ENCODE results near the gene CDKL2.

The CDKL2 gene

GRCh38 chr4:75565481-75565880, 64.8 kb downstream of the CDKL2 start:
- Histone ChIP-seq H3K9ac (ENCODE audit: low read length) (no peak overlapping the region), H2AK5ac (ENCODE audit: low read length) (no peak overlapping the region), H2BK15ac (replicated peaks; ENCODE audit: low read depth) (no peak overlapping the region), H3K18ac (ENCODE audit: low read length) (no peak overlapping the region), H3K79me2 (ENCODE audit: control insufficient read depth, insufficient read depth, low read length) (no peaks in the 10 kb centered on the region), H3K27ac (ENCODE audit: low read depth, low read length) (no peak overlapping the region), H2BK120ac (ENCODE audit: low read depth, low read length) (no peak overlapping the region), H3K4me2 (ENCODE audit: low read length) (no peak overlapping the region), H4K5ac (ENCODE audit: low read length) (no peak overlapping the region), H2BK5ac (ENCODE audit: low read length) (no peak overlapping the region), H3K23ac (ENCODE audit: low read length) (no peak overlapping the region), H4K8ac (ENCODE audit: low read depth, low read length) (no peak overlapping the region), H3K4me1 (ENCODE audit: control insufficient read depth, low read depth, low read length) (no peaks in the 10 kb centered on the region), H3K56ac (ENCODE audit: low read length) (no peak overlapping the region), H3K4ac (ENCODE audit: low read depth, low read length) (no peak overlapping the region), H3K79me1 (ENCODE audit: low read length) (no peaks in the 10 kb centered on the region), H3K4me3 (ENCODE audit: low read length) (no peak overlapping the region), H3K36me3 (ENCODE audit: control insufficient read depth, insufficient read depth, low read length) (no peaks in the 10 kb centered on the region), H3K27me3 (ENCODE audit: insufficient read depth, low read length, poor library complexity) (no peaks in the 10 kb centered on the region)
- no peak for DNase-seq

GRCh38 chr4:75564023-75564422, 66.3 kb downstream of the CDKL2 start:
- H3K79me1 ChIP-seq (ENCODE audit: low read length), result no peaks in the 10 kb centered on the region
- no CpG with 5 or more reads among the region's 11 CpGs for WGBS (ENCODE audit: extremely low coverage, insufficient coverage, low lambda C conversion rate)
- H3K27ac ChIP-seq (ENCODE audit: low read depth, low read length), result no peak overlapping the region
- no peak overlapping the region for H2BK5ac ChIP-seq (ENCODE audit: low read length)
- no peak overlapping the region for H2BK15ac ChIP-seq (replicated peaks; ENCODE audit: low read depth)
- no peak overlapping the region for H3K23ac ChIP-seq (ENCODE audit: low read length)
- H2AK5ac ChIP-seq (ENCODE audit: low read length), result no peak overlapping the region
- no peaks in the 10 kb centered on the region for H3K4me1 ChIP-seq (ENCODE audit: control insufficient read depth, low read depth, low read length)
- H3K9ac ChIP-seq (ENCODE audit: low read length), result no peak overlapping the region
- H3K4me3 ChIP-seq (ENCODE audit: low read length), result no peak overlapping the region
- no peaks in the 10 kb centered on the region for H3K36me3 ChIP-seq (ENCODE audit: control insufficient read depth, insufficient read depth, low read length)
- H3K18ac ChIP-seq (ENCODE audit: low read length), result no peak overlapping the region
- no peaks in the 10 kb centered on the region for H3K79me2 ChIP-seq (ENCODE audit: control insufficient read depth, insufficient read depth, low read length)
- no peak overlapping the region for H4K8ac ChIP-seq (ENCODE audit: low read depth, low read length)
- no peak overlapping the region for H2BK120ac ChIP-seq (ENCODE audit: low read depth, low read length)
- H3K4me2 ChIP-seq (ENCODE audit: low read length), result no peak overlapping the region
- DNase-seq, result no peak
- H3K4ac ChIP-seq (ENCODE audit: low read depth, low read length), result no peak overlapping the region
- no peak overlapping the region for H3K56ac ChIP-seq (ENCODE audit: low read length)
- no peaks in the 10 kb centered on the region for H3K27me3 ChIP-seq (ENCODE audit: insufficient read depth, low read length, poor library complexity)
- H4K5ac ChIP-seq (ENCODE audit: low read length), result no peak overlapping the region

GRCh38 chr4:75561789-75562188, 68.5 kb downstream of the CDKL2 start:
- H3K56ac ChIP-seq (ENCODE audit: low read length), result no peak overlapping the region
- no peak overlapping the region for H3K27ac ChIP-seq (ENCODE audit: low read depth, low read length)
- H3K18ac ChIP-seq (ENCODE audit: low read length), result no peak overlapping the region
- H3K4me2 ChIP-seq (ENCODE audit: low read length), result no peak overlapping the region
- DNase-seq, result peak; percentile 96
- no peak overlapping the region for H4K5ac ChIP-seq (ENCODE audit: low read length)
- H2AK5ac ChIP-seq (ENCODE audit: low read length), result no peak overlapping the region
- H3K79me2 ChIP-seq (ENCODE audit: control insufficient read depth, insufficient read depth, low read length), result no peaks in the 10 kb centered on the region
- WGBS (ENCODE audit: extremely low coverage, insufficient coverage, low lambda C conversion rate), result no CpG with 5 or more reads among the region's 8 CpGs
- no peaks in the 10 kb centered on the region for H3K4me1 ChIP-seq (ENCODE audit: control insufficient read depth, low read depth, low read length)
- H3K23ac ChIP-seq (ENCODE audit: low read length), result no peak overlapping the region
- no peak overlapping the region for H3K4me3 ChIP-seq (ENCODE audit: low read length)
- H2BK5ac ChIP-seq (ENCODE audit: low read length), result no peak overlapping the region
- no peaks in the 10 kb centered on the region for H3K79me1 ChIP-seq (ENCODE audit: low read length)
- H2BK120ac ChIP-seq (ENCODE audit: low read depth, low read length), result no peak overlapping the region
- H2BK15ac ChIP-seq (replicated peaks; ENCODE audit: low read depth), result no peak overlapping the region
- no peaks in the 10 kb centered on the region for H3K27me3 ChIP-seq (ENCODE audit: insufficient read depth, low read length, poor library complexity)
- H3K9ac ChIP-seq (ENCODE audit: low read length), result no peak overlapping the region
- H4K8ac ChIP-seq (ENCODE audit: low read depth, low read length), result no peak overlapping the region
- H3K36me3 ChIP-seq (ENCODE audit: control insufficient read depth, insufficient read depth, low read length), result no peaks in the 10 kb centered on the region
- H3K4ac ChIP-seq (ENCODE audit: low read depth, low read length), result no peak overlapping the region

- H3K79me2 ChIP-seq (ENCODE audit: control insufficient read depth, insufficient read depth, low read length), result no peaks in the 10 kb centered on the region
- no peak overlapping the region for H4K8ac ChIP-seq (ENCODE audit: low read depth, low read length)
- H2BK120ac ChIP-seq (ENCODE audit: low read depth, low read length), result no peak overlapping the region
- H3K23ac ChIP-seq (ENCODE audit: low read length), result no peak overlapping the region
- H3K4me3 ChIP-seq (ENCODE audit: low read length), result no peak overlapping the region
- no peak overlapping the region for H3K56ac ChIP-seq (ENCODE audit: low read length)
- no peak overlapping the region for H3K18ac ChIP-seq (ENCODE audit: low read length)
- H3K4ac ChIP-seq (ENCODE audit: low read depth, low read length), result no peak overlapping the region
- H2AK5ac ChIP-seq (ENCODE audit: low read length), result no peak overlapping the region
- H3K79me1 ChIP-seq (ENCODE audit: low read length), result no peaks in the 10 kb centered on the region
- DNase-seq, result no peak
- H3K36me3 ChIP-seq (ENCODE audit: control insufficient read depth, insufficient read depth, low read length), result no peaks in the 10 kb centered on the region
- H3K4me1 ChIP-seq (ENCODE audit: control insufficient read depth, low read depth, low read length), result no peaks in the 10 kb centered on the region
- H4K5ac ChIP-seq (ENCODE audit: low read length), result no peak overlapping the region
- H3K9ac ChIP-seq (ENCODE audit: low read length), result no peak overlapping the region
- no peak overlapping the region for H3K4me2 ChIP-seq (ENCODE audit: low read length)
- WGBS (ENCODE audit: extremely low coverage, insufficient coverage, low lambda C conversion rate), result no CpG with 5 or more reads among the region's 8 CpGs
- H3K27me3 ChIP-seq (ENCODE audit: insufficient read depth, low read length, poor library complexity), result no peaks in the 10 kb centered on the region
- no peak overlapping the region for H3K27ac ChIP-seq (ENCODE audit: low read depth, low read length)
- H2BK5ac ChIP-seq (ENCODE audit: low read length), result no peak overlapping the region
- H2BK15ac ChIP-seq (replicated peaks; ENCODE audit: low read depth), result no peak overlapping the region
These were observed 72.6 kb downstream of the CDKL2 start for GRCh38 chr4:75557696-75558095.

- no peaks in the 10 kb centered on the region for H3K4me1 ChIP-seq (ENCODE audit: control insufficient read depth, low read depth, low read length)
- no peak within 1 kb of the TSS for H2BK120ac ChIP-seq (ENCODE audit: low read depth, low read length)
- no peak within 1 kb of the TSS for H3K9ac ChIP-seq (ENCODE audit: low read length)
- H3K27ac ChIP-seq (ENCODE audit: low read depth, low read length), result no peak within 1 kb of the TSS
- no peaks in the 10 kb centered on the region for H3K36me3 ChIP-seq (ENCODE audit: control insufficient read depth, insufficient read depth, low read length)
- H4K5ac ChIP-seq (ENCODE audit: low read length), result no peak within 1 kb of the TSS
- H3K4me2 ChIP-seq (ENCODE audit: low read length), result no peak within 1 kb of the TSS
- H2AK5ac ChIP-seq (ENCODE audit: low read length), result no peak within 1 kb of the TSS
- no peak within 1 kb of the TSS for H2BK15ac ChIP-seq (replicated peaks; ENCODE audit: low read depth)
- H3K56ac ChIP-seq (ENCODE audit: low read length), result no peak within 1 kb of the TSS
- H3K23ac ChIP-seq (ENCODE audit: low read length), result no peak within 1 kb of the TSS
- no peaks in the 10 kb centered on the region for H3K79me2 ChIP-seq (ENCODE audit: control insufficient read depth, insufficient read depth, low read length)
- no peak within 1 kb of the TSS for H2BK5ac ChIP-seq (ENCODE audit: low read length)
- H3K4me3 ChIP-seq (ENCODE audit: low read length), result no peak within 1 kb of the TSS
- no peak within 1 kb of the TSS for H3K18ac ChIP-seq (ENCODE audit: low read length)
- peak; percentile 51 for DNase-seq
- H3K27me3 ChIP-seq (ENCODE audit: insufficient read depth, low read length, poor library complexity), result no peaks in the 10 kb centered on the region
- no peaks in the 10 kb centered on the region for H3K79me1 ChIP-seq (ENCODE audit: low read length)
- no peak within 1 kb of the TSS for H4K8ac ChIP-seq (ENCODE audit: low read depth, low read length)
- H3K4ac ChIP-seq (ENCODE audit: low read depth, low read length), result no peak within 1 kb of the TSS
- WGBS (ENCODE audit: extremely low coverage, insufficient coverage, low lambda C conversion rate), result no CpG with 5 or more reads among the region's 9 CpGs
These were observed 74.8 kb downstream of the CDKL2 start, which contains the start of gene ODAPH for GRCh38 chr4:75555294-75556164. ODAPH (plus strand) TSS chr4:75556066; CDS start chr4:75556083, 17 bp downstream.

- Histone ChIP-seq H3K4ac (ENCODE audit: low read depth, low read length) (no peak overlapping the region), H3K4me1 (ENCODE audit: control insufficient read depth, low read depth, low read length) (no peaks in the 10 kb centered on the region), H3K18ac (ENCODE audit: low read length) (no peak overlapping the region), H3K27me3 (ENCODE audit: insufficient read depth, low read length, poor library complexity) (no peaks in the 10 kb centered on the region), H3K79me2 (ENCODE audit: control insufficient read depth, insufficient read depth, low read length) (no peaks in the 10 kb centered on the region), H3K4me3 (ENCODE audit: low read length) (no peak overlapping the region), H2BK120ac (ENCODE audit: low read depth, low read length) (no peak overlapping the region), H4K8ac (ENCODE audit: low read depth, low read length) (no peak overlapping the region), H3K36me3 (ENCODE audit: control insufficient read depth, insufficient read depth, low read length) (no peaks in the 10 kb centered on the region), H3K56ac (ENCODE audit: low read length) (no peak overlapping the region), H3K4me2 (ENCODE audit: low read length) (no peak overlapping the region), H4K5ac (ENCODE audit: low read length) (no peak overlapping the region), H3K9ac (ENCODE audit: low read length) (no peak overlapping the region), H2AK5ac (ENCODE audit: low read length) (no peak overlapping the region), H2BK5ac (ENCODE audit: low read length) (no peak overlapping the region), H2BK15ac (replicated peaks; ENCODE audit: low read depth) (no peak overlapping the region), H3K27ac (ENCODE audit: low read depth, low read length) (no peak overlapping the region), H3K23ac (ENCODE audit: low read length) (no peak overlapping the region), H3K79me1 (ENCODE audit: low read length) (no peaks in the 10 kb centered on the region)
- DNase-seq, result no peak
These were observed 77.9 kb downstream of the CDKL2 start for GRCh38 chr4:75552452-75552851.
